ENCODE measurements around the gene TMC5.
"Not testable (repeated sequence)": the region's sequence is repeated elsewhere in the genome, so short reads cannot be mapped to it uniquely, and the experiment has no call there.

TMC5 gene, protein sequence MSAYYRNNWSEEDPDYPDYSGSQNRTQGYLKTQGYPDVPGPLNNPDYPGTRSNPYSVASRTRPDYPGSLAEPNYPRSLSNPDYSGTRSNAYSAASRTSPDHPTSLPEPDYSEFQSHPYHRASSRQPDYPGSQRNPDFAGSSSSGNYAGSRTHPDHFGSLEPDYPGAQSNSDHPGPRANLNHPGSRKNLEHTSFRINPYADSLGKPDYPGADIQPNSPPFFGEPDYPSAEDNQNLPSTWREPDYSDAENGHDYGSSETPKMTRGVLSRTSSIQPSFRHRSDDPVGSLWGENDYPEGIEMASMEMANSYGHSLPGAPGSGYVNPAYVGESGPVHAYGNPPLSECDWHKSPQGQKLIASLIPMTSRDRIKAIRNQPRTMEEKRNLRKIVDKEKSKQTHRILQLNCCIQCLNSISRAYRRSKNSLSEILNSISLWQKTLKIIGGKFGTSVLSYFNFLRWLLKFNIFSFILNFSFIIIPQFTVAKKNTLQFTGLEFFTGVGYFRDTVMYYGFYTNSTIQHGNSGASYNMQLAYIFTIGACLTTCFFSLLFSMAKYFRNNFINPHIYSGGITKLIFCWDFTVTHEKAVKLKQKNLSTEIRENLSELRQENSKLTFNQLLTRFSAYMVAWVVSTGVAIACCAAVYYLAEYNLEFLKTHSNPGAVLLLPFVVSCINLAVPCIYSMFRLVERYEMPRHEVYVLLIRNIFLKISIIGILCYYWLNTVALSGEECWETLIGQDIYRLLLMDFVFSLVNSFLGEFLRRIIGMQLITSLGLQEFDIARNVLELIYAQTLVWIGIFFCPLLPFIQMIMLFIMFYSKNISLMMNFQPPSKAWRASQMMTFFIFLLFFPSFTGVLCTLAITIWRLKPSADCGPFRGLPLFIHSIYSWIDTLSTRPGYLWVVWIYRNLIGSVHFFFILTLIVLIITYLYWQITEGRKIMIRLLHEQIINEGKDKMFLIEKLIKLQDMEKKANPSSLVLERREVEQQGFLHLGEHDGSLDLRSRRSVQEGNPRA

DNA sequence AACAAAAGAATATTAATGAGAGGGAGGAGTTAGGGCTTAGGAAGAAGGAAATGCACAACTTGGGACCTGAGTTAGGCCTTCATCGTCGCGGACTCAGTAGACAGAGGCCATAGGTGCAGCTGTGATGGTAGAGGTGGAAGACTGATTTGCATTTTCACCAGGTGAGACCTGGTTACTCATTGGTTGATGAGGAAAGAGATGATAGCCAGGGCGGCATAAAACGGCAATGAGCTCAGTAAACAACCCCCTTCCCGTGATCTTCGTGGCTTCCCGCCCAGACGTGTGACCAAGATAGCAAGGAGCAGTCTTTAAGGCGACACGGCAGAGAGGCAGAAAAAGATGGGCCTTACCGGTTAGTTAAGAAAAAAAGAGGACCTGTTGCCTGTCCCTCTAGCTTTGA is at the start of gene TMC5:
Gene TMC5, plus strand, starts transcription at position 244 of the 400 bp plus-strand sequence. CDS start 22,156 bp downstream, outside the sequence.
- Histone ChIP-seq H3K36me3 (ENCODE audit: control insufficient read depth in 1 of 2, insufficient read depth in 2 of 2, low read length in 2 of 2) (no peaks in the 10 kb centered on the region), H3K27me3 (ENCODE audit: low read depth, low read length) (no peaks in the 10 kb centered on the region), H3K27ac (ENCODE audit: low read length) (peak within 1 kb of the TSS; percentile 91), H3K4me1 (ENCODE audit: control insufficient read depth in 1 of 2, insufficient read depth in 2 of 2, low read length in 2 of 2) (no peaks in the 10 kb centered on the region), H3K4me3 (ENCODE audit: low read depth in 1 of 2, low read length in 2 of 2) (peak within 1 kb of the TSS in 1 of 2 donors; percentile 64), H3K9me3 (ENCODE audit: control insufficient read depth in 1 of 2, low read length in 2 of 2) (no peaks in the 10 kb centered on the region)

DNA sequence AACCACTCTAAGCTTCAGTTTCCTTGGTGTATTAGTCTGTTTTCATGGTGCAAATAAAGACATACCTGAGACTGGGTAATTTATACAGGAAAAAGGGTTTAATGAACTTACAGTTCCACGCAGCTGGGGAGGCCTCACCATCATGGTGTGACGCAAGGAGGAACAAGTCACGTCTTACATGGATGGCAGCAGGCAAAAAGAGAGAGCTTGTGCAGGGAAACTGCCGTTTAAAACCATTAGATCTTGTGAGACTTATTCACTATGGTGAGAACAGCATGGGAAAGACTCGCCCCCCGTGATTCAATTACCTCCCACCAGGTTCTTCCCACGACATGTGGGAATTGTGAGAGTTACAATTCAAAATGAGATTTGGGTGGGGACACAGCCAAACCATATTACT is 45.1 kb upstream of the TMC5 start:
- not testable (repeated sequence) for H3K27me3 ChIP-seq (ENCODE audit: low read depth, low read length); H3K9me3 ChIP-seq (ENCODE audit: control insufficient read depth in 1 of 2, low read length in 2 of 2); H3K4me3 ChIP-seq (ENCODE audit: low read depth in 1 of 2, low read length in 2 of 2); H3K36me3 ChIP-seq (ENCODE audit: control insufficient read depth in 1 of 2, insufficient read depth in 2 of 2, low read length in 2 of 2); H3K27ac ChIP-seq (ENCODE audit: low read length); H3K4me1 ChIP-seq (ENCODE audit: control insufficient read depth in 1 of 2, insufficient read depth in 2 of 2, low read length in 2 of 2)

DNA sequence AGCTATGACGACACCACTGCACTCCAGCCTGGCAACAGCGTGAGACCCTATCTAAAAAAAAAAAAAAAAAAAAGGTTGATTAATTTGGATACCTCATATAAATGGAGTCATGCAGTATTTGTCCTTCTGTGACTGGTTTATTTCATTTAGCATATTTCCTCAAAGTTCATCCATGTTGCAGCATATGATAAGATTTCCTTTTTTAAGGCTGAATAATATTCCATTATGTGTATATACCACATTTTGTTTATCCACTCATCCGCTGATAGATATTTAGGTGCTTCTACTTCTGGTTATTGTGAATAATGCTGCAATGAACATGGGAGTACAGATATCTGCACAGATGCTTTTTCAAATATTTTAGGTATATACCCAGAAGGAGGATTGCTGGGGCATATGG is 43.3 kb upstream of the TMC5 start:
- Histone ChIP-seq H3K27ac (ENCODE audit: low read length) (no peak overlapping the region), H3K4me1 (ENCODE audit: control insufficient read depth in 1 of 2, insufficient read depth in 2 of 2, low read length in 2 of 2) (no peaks in the 10 kb centered on the region), H3K27me3 (ENCODE audit: low read depth, low read length) (no peaks in the 10 kb centered on the region), H3K9me3 (ENCODE audit: control insufficient read depth in 1 of 2, low read length in 2 of 2) (no peaks in the 10 kb centered on the region), H3K36me3 (ENCODE audit: control insufficient read depth in 1 of 2, insufficient read depth in 2 of 2, low read length in 2 of 2) (no peaks in the 10 kb centered on the region), H3K4me3 (ENCODE audit: low read depth in 1 of 2, low read length in 2 of 2) (no peak overlapping the region)

DNA sequence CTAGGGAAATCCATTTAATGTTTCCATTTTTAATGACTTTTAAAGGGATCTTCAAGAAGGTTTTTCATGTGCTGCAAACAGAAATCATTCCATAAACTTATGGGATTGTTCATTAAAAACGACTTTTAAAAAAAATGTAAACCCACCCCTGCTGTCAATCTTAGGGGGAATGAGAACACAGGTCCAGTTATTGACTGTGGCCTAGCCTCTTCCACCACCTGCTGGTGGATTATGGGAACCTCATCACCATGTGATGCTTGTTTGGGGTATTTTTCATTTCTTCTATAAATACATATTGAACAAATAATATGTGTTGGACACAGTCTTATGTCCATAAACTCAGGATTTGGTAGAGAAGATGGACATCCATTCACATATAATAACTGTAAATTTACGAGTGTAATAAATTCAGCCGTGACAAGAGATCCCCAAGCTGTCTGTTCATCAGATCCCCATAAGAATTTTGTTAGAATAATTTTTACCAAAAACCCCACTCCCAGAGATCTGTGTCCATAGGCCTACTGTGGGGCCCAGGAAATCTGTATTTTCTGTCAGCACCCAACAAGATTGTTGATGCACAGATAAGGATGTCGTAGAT is 42.0 kb upstream of the TMC5 start:
- Histone ChIP-seq H3K4me3 (ENCODE audit: low read depth in 1 of 2, low read length in 2 of 2) (no peak overlapping the region), H3K9me3 (ENCODE audit: control insufficient read depth in 1 of 2, low read length in 2 of 2) (no peaks in the 10 kb centered on the region), H3K27me3 (ENCODE audit: low read depth, low read length) (no peaks in the 10 kb centered on the region), H3K4me1 (ENCODE audit: control insufficient read depth in 1 of 2, insufficient read depth in 2 of 2, low read length in 2 of 2) (peaks cover 0 to 7% of the 10 kb centered on the region in 2 donors), H3K27ac (ENCODE audit: low read length) (no peak overlapping the region), H3K36me3 (ENCODE audit: control insufficient read depth in 1 of 2, insufficient read depth in 2 of 2, low read length in 2 of 2) (no peaks in the 10 kb centered on the region)

DNA sequence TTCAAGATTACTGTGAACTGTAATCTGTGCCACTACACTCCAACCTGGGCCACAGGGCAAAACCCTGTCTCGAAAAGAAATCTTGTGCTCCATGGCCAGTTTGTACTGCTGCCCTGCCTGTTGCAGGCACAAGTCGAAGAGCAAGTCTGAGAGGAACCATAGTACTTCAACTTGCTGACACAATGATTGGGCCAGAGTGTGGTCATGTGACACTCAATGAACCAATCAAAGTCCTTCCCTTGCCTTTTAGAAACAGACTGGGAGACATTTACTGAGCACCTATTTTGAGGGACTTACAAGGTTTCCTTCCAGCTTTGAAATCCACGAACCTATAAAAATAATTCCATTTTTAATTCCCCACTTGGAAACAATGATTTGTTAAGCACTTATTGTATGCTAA is 39.8 kb upstream of the TMC5 start:
- no peaks in the 10 kb centered on the region for H3K9me3 ChIP-seq (ENCODE audit: control insufficient read depth in 1 of 2, low read length in 2 of 2)
- H3K27me3 ChIP-seq (ENCODE audit: low read depth, low read length), result no peaks in the 10 kb centered on the region
- H3K27ac ChIP-seq (ENCODE audit: low read length), result no peak overlapping the region
- H3K4me3 ChIP-seq (ENCODE audit: low read depth in 1 of 2, low read length in 2 of 2), result no peak overlapping the region
- H3K36me3 ChIP-seq (ENCODE audit: control insufficient read depth in 1 of 2, insufficient read depth in 2 of 2, low read length in 2 of 2), result no peaks in the 10 kb centered on the region
- peaks cover 0 to 7% of the 10 kb centered on the region in 2 donors for H3K4me1 ChIP-seq (ENCODE audit: control insufficient read depth in 1 of 2, insufficient read depth in 2 of 2, low read length in 2 of 2)

DNA sequence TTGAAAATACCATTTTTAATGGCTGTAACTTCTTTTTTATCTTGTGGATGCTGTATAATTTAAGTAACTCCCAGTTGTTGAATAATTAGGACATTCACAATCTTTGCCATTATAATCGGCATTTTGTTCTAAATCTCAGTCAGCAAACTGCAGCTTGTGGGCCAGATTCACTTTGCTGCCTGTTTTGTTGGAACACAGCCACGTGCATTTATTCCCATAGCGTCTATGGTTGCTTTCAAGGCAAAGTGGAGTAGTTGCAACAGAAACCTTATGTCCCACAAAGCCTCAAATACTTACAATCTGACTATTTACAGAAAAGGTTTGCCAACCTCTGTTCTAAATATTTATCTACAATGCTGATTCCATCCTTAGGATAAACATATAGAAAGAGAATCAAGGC is 39.2 kb upstream of the TMC5 start:
- Histone ChIP-seq H3K9me3 (ENCODE audit: control insufficient read depth in 1 of 2, low read length in 2 of 2) (no peaks in the 10 kb centered on the region), H3K4me3 (ENCODE audit: low read depth in 1 of 2, low read length in 2 of 2) (no peak overlapping the region), H3K27ac (ENCODE audit: low read length) (no peak overlapping the region), H3K27me3 (ENCODE audit: low read depth, low read length) (no peaks in the 10 kb centered on the region), H3K4me1 (ENCODE audit: control insufficient read depth in 1 of 2, insufficient read depth in 2 of 2, low read length in 2 of 2) (peaks cover 0 to 7% of the 10 kb centered on the region in 2 donors), H3K36me3 (ENCODE audit: control insufficient read depth in 1 of 2, insufficient read depth in 2 of 2, low read length in 2 of 2) (no peaks in the 10 kb centered on the region)

DNA sequence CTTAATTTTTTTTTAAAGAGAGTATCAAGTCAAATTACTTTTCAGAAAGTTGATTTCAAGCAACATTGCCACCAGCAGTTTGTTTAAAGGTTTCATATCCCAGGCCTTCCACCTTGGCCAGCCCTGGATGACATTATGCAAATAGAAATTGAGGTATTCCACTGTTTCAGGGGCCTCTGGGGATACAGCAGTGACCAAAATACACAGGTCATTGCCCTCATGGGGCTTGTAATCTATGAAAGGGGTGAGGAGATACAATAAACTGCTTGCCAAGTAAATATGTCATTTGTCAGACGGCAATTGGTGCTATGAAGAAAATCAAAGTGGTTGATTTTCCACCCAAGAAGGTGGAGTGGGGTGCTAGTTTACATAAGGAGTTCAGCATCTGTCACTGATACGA is 37.8 kb upstream of the TMC5 start:
- Histone ChIP-seq H3K4me1 (ENCODE audit: control insufficient read depth in 1 of 2, insufficient read depth in 2 of 2, low read length in 2 of 2) (peaks cover 0 to 7% of the 10 kb centered on the region in 2 donors), H3K27ac (ENCODE audit: low read length) (no peak overlapping the region), H3K36me3 (ENCODE audit: control insufficient read depth in 1 of 2, insufficient read depth in 2 of 2, low read length in 2 of 2) (no peaks in the 10 kb centered on the region), H3K27me3 (ENCODE audit: low read depth, low read length) (no peaks in the 10 kb centered on the region), H3K4me3 (ENCODE audit: low read depth in 1 of 2, low read length in 2 of 2) (no peak overlapping the region), H3K9me3 (ENCODE audit: control insufficient read depth in 1 of 2, low read length in 2 of 2) (no peaks in the 10 kb centered on the region)

DNA sequence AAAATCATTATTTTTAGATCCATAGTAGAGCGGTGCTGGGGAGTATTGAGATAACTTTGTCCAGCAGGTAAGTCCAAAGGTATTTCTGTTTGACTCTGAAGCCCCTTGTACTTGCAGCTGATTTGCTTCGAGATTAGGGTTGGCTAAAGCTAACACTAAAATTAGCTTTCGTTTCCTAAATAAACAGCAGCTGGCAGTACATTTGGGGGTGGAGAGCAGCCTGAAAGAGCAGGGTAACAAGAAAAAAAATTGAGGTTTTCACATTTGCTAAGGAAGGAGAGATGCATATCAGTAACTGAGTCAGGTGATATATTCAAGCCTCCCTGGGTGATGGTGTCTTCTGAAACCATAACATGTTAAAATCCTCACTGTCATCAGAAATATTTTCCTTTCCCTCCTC is 37.4 kb upstream of the TMC5 start:
- H3K4me3 ChIP-seq (ENCODE audit: low read depth in 1 of 2, low read length in 2 of 2), result no peak overlapping the region
- H3K4me1 ChIP-seq (ENCODE audit: control insufficient read depth in 1 of 2, insufficient read depth in 2 of 2, low read length in 2 of 2), result peaks cover 0 to 7% of the 10 kb centered on the region in 2 donors
- no peaks in the 10 kb centered on the region for H3K27me3 ChIP-seq (ENCODE audit: low read depth, low read length)
- H3K27ac ChIP-seq (ENCODE audit: low read length), result no peak overlapping the region
- H3K9me3 ChIP-seq (ENCODE audit: control insufficient read depth in 1 of 2, low read length in 2 of 2), result no peaks in the 10 kb centered on the region
- H3K36me3 ChIP-seq (ENCODE audit: control insufficient read depth in 1 of 2, insufficient read depth in 2 of 2, low read length in 2 of 2), result no peaks in the 10 kb centered on the region

DNA sequence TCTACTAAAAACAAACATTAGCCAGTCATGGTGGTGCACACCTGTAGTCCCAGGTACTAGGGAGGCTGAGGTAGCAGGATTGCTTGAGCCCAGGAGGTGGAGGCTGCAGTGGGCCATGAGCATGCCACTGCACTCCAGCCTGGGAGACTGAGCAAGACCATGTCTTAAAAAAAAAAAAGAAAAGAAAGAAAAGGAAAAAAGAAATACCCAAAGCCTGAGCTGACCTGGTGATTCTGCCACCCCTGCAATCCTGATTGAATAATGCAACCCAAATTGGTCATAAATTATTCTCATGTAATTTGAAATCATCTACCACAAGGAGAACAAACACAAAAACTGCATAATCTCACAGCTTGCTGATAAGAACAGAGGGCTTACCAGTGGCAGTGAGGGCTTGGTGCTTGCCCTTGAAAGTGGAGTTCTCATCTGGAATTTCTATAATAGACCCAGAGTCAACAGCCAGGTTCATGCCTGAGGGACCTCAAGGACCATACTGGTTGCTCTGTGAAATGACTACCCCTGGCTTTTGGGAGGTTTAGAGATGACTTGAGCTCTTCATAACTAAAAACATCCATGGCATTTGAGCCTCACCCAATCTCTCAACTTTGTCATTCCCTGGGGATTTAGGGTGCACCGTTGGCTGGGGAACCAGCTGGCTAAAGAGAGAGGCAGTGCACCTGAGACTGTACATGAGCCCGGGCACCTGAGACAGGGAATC is 35.4 kb upstream of the TMC5 start:
- peaks cover 0 to 7% of the 10 kb centered on the region in 2 donors for H3K4me1 ChIP-seq (ENCODE audit: control insufficient read depth in 1 of 2, insufficient read depth in 2 of 2, low read length in 2 of 2)
- H3K9me3 ChIP-seq (ENCODE audit: control insufficient read depth in 1 of 2, low read length in 2 of 2), result peaks cover 0 to 3% of the 10 kb centered on the region in 2 donors
- no peak overlapping the region for H3K4me3 ChIP-seq (ENCODE audit: low read depth in 1 of 2, low read length in 2 of 2)
- no peak overlapping the region for H3K27ac ChIP-seq (ENCODE audit: low read length)
- H3K27me3 ChIP-seq (ENCODE audit: low read depth, low read length), result no peaks in the 10 kb centered on the region
- H3K36me3 ChIP-seq (ENCODE audit: control insufficient read depth in 1 of 2, insufficient read depth in 2 of 2, low read length in 2 of 2), result no peaks in the 10 kb centered on the region

DNA sequence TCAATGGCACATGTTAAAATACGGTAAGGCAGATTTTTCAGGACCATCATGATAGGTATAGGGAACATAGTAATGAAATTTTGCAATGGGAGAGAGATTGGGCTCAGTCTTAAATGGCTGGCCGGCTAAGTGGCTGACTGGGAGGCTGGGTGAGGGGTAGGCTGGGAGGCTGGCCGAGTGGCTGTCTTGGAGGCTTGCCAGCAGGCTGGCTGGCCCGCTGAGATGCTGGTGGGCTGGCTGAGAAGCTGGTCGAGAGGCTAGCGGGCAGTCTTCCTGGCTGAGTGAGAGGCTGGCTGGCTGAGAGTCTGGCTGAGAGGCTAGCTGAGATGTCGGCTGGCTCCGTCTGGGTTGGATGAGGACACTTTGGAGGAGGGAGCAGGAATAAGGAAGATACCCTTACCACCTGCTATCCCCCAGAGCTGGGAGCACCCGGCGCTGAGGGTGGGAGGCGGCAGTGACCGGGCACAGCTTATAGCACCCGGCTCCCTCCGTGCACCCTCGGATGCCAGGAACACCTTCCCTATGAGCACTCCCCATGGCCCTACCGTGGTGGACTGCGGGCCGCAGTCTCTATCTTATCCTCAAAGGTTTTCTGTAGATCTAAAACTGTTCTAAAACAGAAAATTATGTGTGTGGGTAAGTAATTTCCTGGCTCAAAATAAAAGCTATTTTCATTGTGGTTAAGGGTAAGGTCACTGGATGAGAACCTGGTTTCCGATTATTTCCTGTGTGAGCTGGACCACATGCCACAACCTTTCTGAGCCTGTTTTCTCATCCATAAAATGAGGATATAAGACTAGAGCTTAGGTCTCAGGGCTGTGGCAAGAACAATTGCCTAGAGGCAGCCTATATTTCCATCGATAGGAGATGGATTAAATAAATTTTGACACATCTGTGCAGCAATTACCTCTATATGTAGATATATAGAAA is 34.5 kb upstream of the TMC5 start:
- H3K9me3 ChIP-seq (ENCODE audit: control insufficient read depth in 1 of 2, low read length in 2 of 2), result peaks cover 0 to 7% of the 10 kb centered on the region in 2 donors
- H3K4me3 ChIP-seq (ENCODE audit: low read depth in 1 of 2, low read length in 2 of 2), result no peak overlapping the region
- no peak overlapping the region for H3K27ac ChIP-seq (ENCODE audit: low read length)
- no peaks in the 10 kb centered on the region for H3K36me3 ChIP-seq (ENCODE audit: control insufficient read depth in 1 of 2, insufficient read depth in 2 of 2, low read length in 2 of 2)
- peaks cover 0 to 7% of the 10 kb centered on the region in 2 donors for H3K4me1 ChIP-seq (ENCODE audit: control insufficient read depth in 1 of 2, insufficient read depth in 2 of 2, low read length in 2 of 2)
- no peaks in the 10 kb centered on the region for H3K27me3 ChIP-seq (ENCODE audit: low read depth, low read length)

Measured in muscle layer of duodenum (tissue), 2 donors.